ENCODE measurements around the gene PWWP2B.

Gene PWWP2B

GRCh38 chr10:132457328-132458070 lies 60.5 kb downstream of the PWWP2B start:
- no peak for DNase-seq (ENCODE audit: low read depth in 1 of 2, low spot score in 1 of 2)

DNA sequence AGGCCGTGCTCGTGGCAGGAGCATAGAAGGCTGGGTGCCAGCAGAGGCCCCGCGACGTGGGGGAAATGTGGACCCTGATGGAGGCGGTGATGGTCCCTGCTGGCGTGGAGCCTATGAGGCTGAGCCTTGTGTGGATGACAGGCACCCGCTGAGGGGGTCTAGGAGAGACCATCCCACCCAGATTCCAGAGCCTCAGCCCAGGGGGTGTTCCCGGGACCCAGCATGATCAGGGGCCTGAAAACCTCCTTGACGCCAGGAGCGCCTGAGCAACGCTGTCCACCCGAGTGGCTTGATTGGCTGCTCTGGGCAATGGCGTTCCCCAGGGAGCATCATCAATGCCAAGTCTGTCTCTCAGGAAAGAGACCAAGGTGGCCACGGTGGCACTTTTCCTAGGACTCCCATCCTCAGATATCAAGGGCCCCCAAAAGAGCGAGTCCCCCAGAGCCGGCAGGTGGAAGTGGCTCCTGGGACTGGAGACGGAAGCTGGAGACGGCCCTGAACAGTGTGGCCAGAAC lies 61.1 kb downstream of the PWWP2B start:
- DNase-seq (ENCODE audit: low read depth in 1 of 2, low spot score in 1 of 2): no peak

- peak; percentile 50 to 54 for DNase-seq (ENCODE audit: low read depth in 1 of 2, low spot score in 1 of 2)
Measured at GRCh38 chr10:132458586-132459300, 61.7 kb downstream of the PWWP2B start.

- DNase-seq (ENCODE audit: low read depth in 1 of 2, low spot score in 1 of 2): no peak
Measured at GRCh38 chr10:132459301-132460003, 62.5 kb downstream of the PWWP2B start.

DNA sequence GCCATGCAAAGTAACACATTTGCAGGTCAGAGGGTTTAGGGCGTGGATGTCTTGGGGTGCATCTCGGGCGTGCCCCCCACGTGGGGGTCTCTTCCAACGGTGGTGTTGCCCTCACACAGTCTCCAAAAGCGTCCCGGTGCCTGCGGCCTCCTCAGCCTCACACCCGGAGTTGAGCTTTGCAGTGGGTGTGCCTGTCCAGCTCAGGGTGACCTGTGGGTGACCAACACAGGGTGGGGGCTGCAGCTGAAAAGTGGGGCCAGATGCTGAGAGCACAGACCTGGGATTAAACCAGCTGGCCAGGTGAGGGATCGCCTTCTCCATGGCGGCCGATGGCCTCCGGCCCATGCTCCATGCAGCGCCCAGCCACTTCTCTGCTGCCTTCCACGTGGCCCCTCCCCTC lies 63.1 kb downstream of the PWWP2B start:
- no peak for DNase-seq (ENCODE audit: low read depth in 1 of 2, low spot score in 1 of 2)

- no peak for DNase-seq (ENCODE audit: low read depth in 1 of 2, low spot score in 1 of 2)
Measured at GRCh38 chr10:132460691-132461090, 63.7 kb downstream of the PWWP2B start.

DNA sequence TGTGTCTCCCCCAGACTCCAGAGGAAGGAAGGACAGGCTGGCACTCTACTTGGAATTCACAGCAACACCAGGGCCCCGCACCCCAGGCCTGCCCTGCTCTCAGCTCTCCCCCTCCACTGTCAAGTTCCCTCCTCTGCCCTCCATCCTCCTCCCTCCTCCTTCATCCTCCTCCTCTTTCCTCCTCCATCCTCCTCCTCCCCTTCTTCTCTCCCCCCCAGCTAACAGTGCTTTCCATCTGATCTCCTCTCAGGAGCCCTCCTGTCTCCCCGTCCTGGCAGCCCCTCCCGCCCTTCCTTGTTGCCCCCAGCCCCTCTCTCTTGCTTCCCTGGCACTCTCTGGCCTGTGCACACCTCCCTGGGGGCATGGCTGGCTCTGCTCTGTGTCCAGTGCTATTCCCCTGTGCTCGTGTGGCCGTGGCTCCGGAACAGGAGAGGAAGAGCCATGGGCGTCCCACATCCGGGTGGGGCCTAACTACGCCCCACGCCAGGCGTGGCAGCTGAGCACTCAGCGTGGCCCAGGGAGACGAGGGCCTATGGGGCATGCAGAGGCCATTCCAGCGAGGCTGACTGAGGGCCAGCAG lies 64.2 kb downstream of the PWWP2B start:
- DNase-seq (ENCODE audit: low read depth in 1 of 2, low spot score in 1 of 2): no peak

- no peak for DNase-seq (ENCODE audit: low read depth in 1 of 2, low spot score in 1 of 2)
Measured at GRCh38 chr10:132461683-132462231, 64.8 kb downstream of the PWWP2B start.

DNA sequence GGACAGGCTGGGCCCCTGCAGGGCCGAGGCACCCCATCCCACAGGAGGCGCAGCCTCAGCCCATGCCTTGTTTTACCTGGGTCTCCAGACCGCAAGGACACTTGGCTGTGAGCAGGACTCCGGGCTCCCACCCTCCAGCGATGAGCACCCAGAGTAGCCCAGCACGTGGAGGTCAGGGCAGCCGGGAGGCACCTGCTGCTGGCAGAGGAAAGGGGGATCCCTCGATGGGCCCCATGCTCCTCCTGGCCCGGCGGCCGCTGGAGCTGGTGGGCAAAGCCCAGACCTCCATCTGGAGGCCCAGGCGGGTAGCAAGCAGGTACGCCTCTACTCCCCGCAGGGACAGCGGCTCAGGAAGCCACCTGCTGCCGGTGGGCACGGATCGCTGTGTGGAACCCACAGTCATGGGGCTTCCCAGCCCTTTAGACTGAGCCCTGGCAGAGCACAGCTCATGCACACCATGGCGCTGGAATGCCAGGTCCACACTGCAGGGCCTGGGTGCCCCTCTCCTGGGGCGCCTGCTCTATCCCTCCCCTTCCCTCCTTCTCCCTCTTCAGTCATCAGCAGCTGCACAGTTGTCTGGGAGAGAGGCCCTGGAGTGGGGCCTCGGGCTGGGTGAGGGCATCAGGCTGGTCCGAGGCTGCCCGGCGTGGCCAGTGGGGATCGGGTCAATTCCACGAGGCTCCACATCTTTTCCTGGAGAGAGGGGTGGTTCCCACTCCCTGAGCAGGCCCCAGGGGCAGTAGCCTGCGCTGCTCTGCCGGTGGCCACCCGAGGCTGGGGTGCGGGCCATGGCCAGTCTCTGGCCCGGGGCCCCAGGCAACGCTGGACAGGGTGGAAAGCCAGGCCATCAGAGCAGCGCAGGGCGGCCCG lies 65.7 kb downstream of the PWWP2B start:
- DNase-seq (ENCODE audit: low read depth in 1 of 2, low spot score in 1 of 2): no peak

DNA sequence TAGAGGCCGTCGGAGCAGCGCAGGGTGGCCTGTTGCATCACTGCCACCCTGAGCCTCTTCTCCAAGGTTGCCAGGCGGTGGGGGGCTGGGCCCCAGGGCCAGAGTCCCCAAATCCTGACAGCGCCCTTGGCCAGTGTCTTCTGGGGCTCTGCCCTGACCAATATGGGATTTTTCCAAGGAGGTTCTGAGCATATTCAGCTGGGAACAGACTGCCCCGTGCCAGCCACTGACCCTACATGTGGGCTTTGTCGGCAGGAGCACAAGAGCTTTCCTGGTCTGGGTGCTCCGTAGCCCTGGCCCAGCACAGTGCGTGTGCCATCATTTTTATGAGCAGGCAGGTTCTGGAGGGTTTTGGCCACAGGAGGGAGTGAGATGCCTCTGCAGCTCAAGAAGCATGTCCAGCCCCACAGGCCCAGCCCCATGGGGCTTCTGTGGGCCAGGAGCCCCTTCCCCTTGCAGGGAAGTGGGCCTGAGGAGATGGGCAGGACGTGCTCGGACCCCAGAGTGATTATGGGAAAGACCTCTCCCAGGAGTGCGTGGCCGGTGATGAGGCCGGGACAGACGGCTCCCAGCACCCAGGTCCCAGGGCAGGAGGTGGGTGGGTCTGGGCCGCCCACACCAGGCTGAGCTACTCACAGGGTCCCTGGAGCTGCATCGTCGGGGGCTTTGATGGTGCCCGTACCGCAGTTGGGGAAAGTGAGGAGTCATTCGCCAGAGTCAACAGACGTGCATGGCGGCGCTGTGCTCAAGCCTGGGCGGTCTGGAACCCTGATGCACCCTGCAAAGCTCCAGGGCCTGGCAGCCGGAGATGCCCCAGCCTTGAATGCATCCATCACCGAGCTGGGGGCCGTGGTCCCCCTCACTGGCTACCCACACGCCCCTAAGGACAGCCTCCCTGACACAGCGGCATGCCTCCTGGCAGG lies 66.6 kb downstream of the PWWP2B start:
- no peak for DNase-seq (ENCODE audit: low read depth in 1 of 2, low spot score in 1 of 2)

DNA sequence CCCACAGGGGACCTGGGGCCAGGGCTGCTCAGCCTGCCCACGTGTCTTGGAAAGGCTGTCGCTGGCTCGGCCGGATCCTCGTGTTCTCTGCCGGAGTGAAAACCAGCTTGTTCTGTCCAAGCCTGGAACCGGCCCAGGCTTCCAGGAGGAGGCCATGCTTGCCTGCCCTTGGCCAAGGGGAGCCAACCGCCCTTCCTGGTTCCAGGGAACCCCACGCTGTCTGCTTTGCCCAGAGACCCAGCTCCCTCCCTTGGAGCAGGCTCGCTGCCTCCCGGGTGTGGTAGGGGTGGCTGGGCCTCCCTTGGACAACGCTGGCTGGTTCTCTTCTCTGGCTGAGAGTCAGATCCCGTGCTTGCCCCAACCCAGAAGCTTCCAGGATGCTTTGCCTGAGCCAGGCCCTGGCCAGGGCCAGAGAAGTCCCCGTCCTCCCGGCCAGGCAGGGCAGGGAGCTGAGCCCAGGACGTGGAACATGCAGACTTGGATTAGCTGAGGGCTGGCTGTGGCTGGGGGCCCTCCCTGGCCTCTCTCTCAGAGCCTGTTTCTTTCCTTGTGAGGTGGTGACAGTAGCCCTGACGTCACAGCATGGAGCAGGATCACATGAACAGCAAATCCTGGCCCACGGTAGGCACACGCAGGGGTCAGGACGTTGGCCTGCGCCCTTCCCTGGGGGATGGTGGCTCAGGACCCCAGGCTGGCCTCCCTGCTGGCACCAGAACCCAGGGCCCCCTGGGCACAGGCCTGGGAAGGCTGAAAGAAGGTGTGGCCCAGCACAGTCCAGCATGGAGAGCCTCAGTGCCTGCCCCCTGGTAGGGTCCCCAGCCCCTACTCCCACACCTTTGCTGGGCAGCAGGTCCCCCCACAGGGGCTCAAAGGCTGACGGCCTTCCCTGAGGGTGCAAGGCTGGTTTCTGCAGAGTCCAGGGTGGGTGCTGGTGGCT lies 67.5 kb downstream of the PWWP2B start:
- no peak for DNase-seq (ENCODE audit: low read depth in 1 of 2, low spot score in 1 of 2)

- DNase-seq (ENCODE audit: low read depth in 1 of 2, low spot score in 1 of 2): no peak
Measured at GRCh38 chr10:132465193-132465888, 68.3 kb downstream of the PWWP2B start.

- no peak for DNase-seq (ENCODE audit: low read depth in 1 of 2, low spot score in 1 of 2)
Measured at GRCh38 chr10:132465889-132466519, 69.0 kb downstream of the PWWP2B start.

- DNase-seq (ENCODE audit: low read depth in 1 of 2, low spot score in 1 of 2): no peak
Measured at GRCh38 chr10:132466520-132467463, 69.8 kb downstream of the PWWP2B start.
